ENCODE data around the gene TMEM154. TPM values are rescaled to one million over a fixed set of nuclear protein-coding genes. Genes with fewer than 3 reads are reported as not detected.

The TMEM154 gene
- total RNA-seq, 2 experiments from 2014 or later = 13.6 to 16.7 TPM

DNA sequence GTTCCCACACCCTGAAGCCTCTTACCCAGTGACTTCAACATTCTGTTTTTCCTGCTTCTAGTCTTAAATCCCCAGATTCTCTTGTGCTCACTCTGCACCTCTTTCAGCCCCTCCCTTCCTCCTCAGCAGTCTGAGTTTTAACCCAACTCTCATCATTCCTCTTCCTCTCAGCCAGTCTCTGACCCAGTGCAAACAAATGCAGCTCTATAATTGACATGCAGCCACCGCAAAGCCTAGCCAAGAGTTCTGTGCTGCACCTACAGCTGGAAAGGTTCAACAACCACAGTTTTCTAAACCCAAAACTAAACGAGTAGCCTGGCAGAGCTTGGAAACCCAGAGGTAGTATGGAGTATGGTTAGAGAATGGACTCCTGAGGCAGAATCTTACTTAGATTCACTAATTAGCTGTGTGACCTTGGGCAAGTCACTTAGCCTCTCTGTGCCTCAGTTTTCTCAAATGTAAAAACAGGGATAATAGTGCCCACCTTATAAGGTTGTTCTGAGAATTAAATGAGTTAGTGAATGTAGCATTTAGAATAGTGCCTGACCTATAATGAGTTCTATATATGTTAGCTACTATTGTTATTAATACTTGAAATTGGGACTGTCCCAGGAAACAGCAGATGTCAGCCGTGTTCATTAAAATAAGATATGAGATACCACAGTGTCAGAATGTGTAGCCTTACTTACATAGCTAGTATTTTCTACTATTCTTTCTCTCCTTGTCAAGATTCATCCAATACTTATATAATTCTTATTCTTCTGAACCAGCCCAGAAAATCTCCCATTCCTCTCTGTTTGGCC lies 3.5 kb downstream of the TMEM154 start:
- Mint-ChIP-seq H3K4me1 (ENCODE audit: low read depth) (peaks cover 60% of the 10 kb centered on the region), H3K27me3 (no peaks in the 10 kb centered on the region), H3K4me3 (peak overlapping the region; percentile 57), H3K9me3 (no peaks in the 10 kb centered on the region), H3K36me3 (ENCODE audit: low read depth) (peaks cover 45% of the 10 kb centered on the region), H3K27ac (peak overlapping the region; percentile 4)
- Histone ChIP-seq H3K36me3 (ENCODE audit: insufficient read depth, low read length) (peaks cover 6% of the 10 kb centered on the region), H3K27ac (ENCODE audit: low read depth in 1 of 2, low read length in 2 of 2) (no peak overlapping the region), H3K9me3 (ENCODE audit: control insufficient read depth in 1 of 2, insufficient read depth in 1 of 2, low read length in 2 of 2) (no peaks in the 10 kb centered on the region), H3K4me3 (ENCODE audit: low read length) (no peak overlapping the region), H3K4me1 (ENCODE audit: insufficient read depth, low read length) (peaks cover 33% of the 10 kb centered on the region), H3K27me3 (ENCODE audit: control insufficient read depth in 1 of 2, insufficient read depth in 2 of 2, low read length in 2 of 2) (no peaks in the 10 kb centered on the region)
- no peak for ATAC-seq (ENCODE audit: poor library complexity)
- ChIA-PET CTCF (interaction anchor here (1.6 kb wide), 1 partner anchor 175 kb away, joined by 5 read pairs; no protein-coding TSS in a partner anchor), POLR2A (no interaction called here)
- intact Hi-C loops (cut with DNase I, micrococcal nuclease) = loop anchor here in 1 of 2 experiments (5.0 kb wide), 1 partner anchor 139 kb away; the partner anchor contains the start of gene FBXW7
- TF ChIP-seq, protein P1, sequence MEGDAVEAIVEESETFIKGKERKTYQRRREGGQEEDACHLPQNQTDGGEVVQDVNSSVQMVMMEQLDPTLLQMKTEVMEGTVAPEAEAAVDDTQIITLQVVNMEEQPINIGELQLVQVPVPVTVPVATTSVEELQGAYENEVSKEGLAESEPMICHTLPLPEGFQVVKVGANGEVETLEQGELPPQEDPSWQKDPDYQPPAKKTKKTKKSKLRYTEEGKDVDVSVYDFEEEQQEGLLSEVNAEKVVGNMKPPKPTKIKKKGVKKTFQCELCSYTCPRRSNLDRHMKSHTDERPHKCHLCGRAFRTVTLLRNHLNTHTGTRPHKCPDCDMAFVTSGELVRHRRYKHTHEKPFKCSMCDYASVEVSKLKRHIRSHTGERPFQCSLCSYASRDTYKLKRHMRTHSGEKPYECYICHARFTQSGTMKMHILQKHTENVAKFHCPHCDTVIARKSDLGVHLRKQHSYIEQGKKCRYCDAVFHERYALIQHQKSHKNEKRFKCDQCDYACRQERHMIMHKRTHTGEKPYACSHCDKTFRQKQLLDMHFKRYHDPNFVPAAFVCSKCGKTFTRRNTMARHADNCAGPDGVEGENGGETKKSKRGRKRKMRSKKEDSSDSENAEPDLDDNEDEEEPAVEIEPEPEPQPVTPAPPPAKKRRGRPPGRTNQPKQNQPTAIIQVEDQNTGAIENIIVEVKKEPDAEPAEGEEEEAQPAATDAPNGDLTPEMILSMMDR (IDR thresholded peaks at IDR 0.05) = no peak
- DNase-seq = no peak

DNA sequence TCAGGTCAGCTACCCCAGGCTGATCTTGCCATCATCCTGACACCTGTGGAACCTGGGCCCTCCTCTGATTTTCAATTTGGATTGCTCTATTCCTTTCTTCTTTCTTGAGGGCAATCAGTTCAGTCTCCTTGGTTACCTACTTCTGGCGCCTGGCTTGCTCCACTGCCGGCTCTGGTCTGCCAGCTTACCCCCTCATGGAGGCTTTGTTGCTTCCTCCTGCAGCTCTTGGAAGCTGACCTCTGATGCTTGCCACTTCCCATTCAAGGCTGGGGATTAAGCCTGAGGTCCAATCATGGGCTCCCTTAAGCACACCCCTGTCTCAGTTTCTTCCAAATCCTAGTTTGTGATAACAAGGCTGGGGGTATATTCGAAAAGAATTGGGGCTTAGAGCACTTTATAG lies 5.4 kb downstream of the TMEM154 start:
- DNase-seq (no peak), ATAC-seq (ENCODE audit: poor library complexity) (no peak)
- Mint-ChIP-seq H3K4me3 (no peak overlapping the region), H3K36me3 (ENCODE audit: low read depth) (peaks cover 54% of the 10 kb centered on the region), H3K27ac (no peak overlapping the region), H3K4me1 (ENCODE audit: low read depth) (peaks cover 50% of the 10 kb centered on the region), H3K9me3 (no peaks in the 10 kb centered on the region), H3K27me3 (no peaks in the 10 kb centered on the region)
- intact Hi-C loops (cut with DNase I, micrococcal nuclease) = no loop called here
- Histone ChIP-seq H3K4me1 (ENCODE audit: insufficient read depth, low read length) (peaks cover 27% of the 10 kb centered on the region), H3K27me3 (ENCODE audit: control insufficient read depth in 1 of 2, insufficient read depth in 2 of 2, low read length in 2 of 2) (no peaks in the 10 kb centered on the region), H3K9me3 (ENCODE audit: control insufficient read depth in 1 of 2, insufficient read depth in 1 of 2, low read length in 2 of 2) (no peaks in the 10 kb centered on the region), H3K36me3 (ENCODE audit: insufficient read depth, low read length) (peaks cover 10% of the 10 kb centered on the region), H3K27ac (ENCODE audit: low read depth in 1 of 2, low read length in 2 of 2) (no peak overlapping the region), H3K4me3 (ENCODE audit: low read length) (no peak overlapping the region)
- TF ChIP-seq, protein P1 (IDR thresholded peaks at IDR 0.05) = no peak
- CTCF ChIA-PET = no interaction called here
- POLR2A ChIA-PET = interaction anchor here (0.6 kb wide), 1 partner anchor 115 kb away, joined by 4 read pairs; no protein-coding TSS in a partner anchor

DNA sequence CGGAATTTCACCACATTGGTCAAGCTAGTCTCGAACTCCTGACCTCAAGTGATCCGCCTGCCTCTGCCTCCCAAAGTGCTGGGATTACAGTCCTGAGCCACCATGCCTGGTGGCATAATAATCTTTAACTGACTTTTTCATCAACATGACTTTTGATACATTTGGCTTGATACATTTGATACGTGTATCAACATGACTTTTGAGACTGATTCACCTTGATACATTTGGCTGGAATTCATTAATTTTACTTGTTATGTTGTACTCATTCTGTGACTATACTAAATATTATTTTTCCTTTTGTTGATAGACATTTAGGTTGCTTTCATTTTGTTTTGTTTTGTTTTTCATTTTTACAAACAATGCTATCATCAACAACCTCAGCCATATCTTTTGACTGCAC lies 6.3 kb downstream of the TMEM154 start:
- peaks cover 50% of the 10 kb centered on the region for H3K36me3 Mint-ChIP-seq (ENCODE audit: low read depth)
- no peak overlapping the region for H3K4me3 Mint-ChIP-seq
- no peaks in the 10 kb centered on the region for H3K9me3 Mint-ChIP-seq
- H3K27me3 Mint-ChIP-seq = no peaks in the 10 kb centered on the region
- intact Hi-C loops (cut with DNase I, micrococcal nuclease) = no loop called here
- no peak overlapping the region for H3K27ac Mint-ChIP-seq
- H3K4me1 Mint-ChIP-seq (ENCODE audit: low read depth) = peaks cover 41% of the 10 kb centered on the region
- ChIA-PET CTCF (no interaction called here), POLR2A (no interaction called here)
- peaks cover 13% of the 10 kb centered on the region for H3K36me3 ChIP-seq (ENCODE audit: insufficient read depth, low read length)
- no peaks in the 10 kb centered on the region for H3K27me3 ChIP-seq (ENCODE audit: control insufficient read depth in 1 of 2, insufficient read depth in 2 of 2, low read length in 2 of 2)
- H3K4me1 ChIP-seq (ENCODE audit: insufficient read depth, low read length) = peaks cover 21% of the 10 kb centered on the region
- TF ChIP-seq, protein P1 (IDR thresholded peaks at IDR 0.05) = no peak
- H3K9me3 ChIP-seq (ENCODE audit: control insufficient read depth in 1 of 2, insufficient read depth in 1 of 2, low read length in 2 of 2) = no peaks in the 10 kb centered on the region
- H3K27ac ChIP-seq (ENCODE audit: low read depth in 1 of 2, low read length in 2 of 2) = no peak overlapping the region
- no peak overlapping the region for H3K4me3 ChIP-seq (ENCODE audit: low read length)
- no peak for ATAC-seq (ENCODE audit: poor library complexity)
- DNase-seq = no peak
